Measurements from ENCODE around the gene PIK3CA. TPM values are rescaled to one million over a fixed set of nuclear protein-coding genes. Genes with fewer than 3 reads are reported as not detected.

The PIK3CA gene
- total RNA-seq, 1 donor from 2014 or later = 30.6 TPM

- intact Hi-C loops (cut with DNase I) = no loop called here
Measured at GRCh38 chr3:179264449-179264848, 116.3 kb downstream of the PIK3CA start.

GRCh38 chr3:179265092-179265491 lies 116.9 kb downstream of the PIK3CA start:
- no peak for TF ChIP-seq CTCF (IDR thresholded peaks at IDR 0.05)
- no peak overlapping the region for H3K4me3 ChIP-seq
- no peaks in the 10 kb centered on the region for H3K9me3 ChIP-seq
- H3K36me3 ChIP-seq = no peaks in the 10 kb centered on the region
- intact Hi-C loops (cut with DNase I) = no loop called here
- ATAC-seq (no peak), DNase-seq (no peak)
- H3K4me1 ChIP-seq = peaks cover 6% of the 10 kb centered on the region
- H3K27ac ChIP-seq = no peak overlapping the region
- H3K27me3 ChIP-seq = no peaks in the 10 kb centered on the region

More at GRCh38 chr3:179264449-179264848, 116.3 kb downstream of the PIK3CA start:
- H3K4me3 ChIP-seq = no peak overlapping the region
- no peaks in the 10 kb centered on the region for H3K36me3 ChIP-seq
- H3K27ac ChIP-seq = no peak overlapping the region
- no peaks in the 10 kb centered on the region for H3K9me3 ChIP-seq
- TF ChIP-seq CTCF (IDR thresholded peaks at IDR 0.05) = no peak
- H3K4me1 ChIP-seq = peaks cover 6% of the 10 kb centered on the region
- DNase-seq = no peak
- ATAC-seq = no peak
- no peaks in the 10 kb centered on the region for H3K27me3 ChIP-seq

- no peaks in the 10 kb centered on the region for H3K27me3 ChIP-seq
- H3K27ac ChIP-seq = no peak overlapping the region
- DNase-seq (no peak), ATAC-seq (no peak)
- H3K9me3 ChIP-seq = no peaks in the 10 kb centered on the region
- no peaks in the 10 kb centered on the region for H3K36me3 ChIP-seq
- no peak for TF ChIP-seq CTCF (IDR thresholded peaks at IDR 0.05)
- H3K4me1 ChIP-seq = peaks cover 6% of the 10 kb centered on the region
- intact Hi-C loops (cut with DNase I) = no loop called here
- H3K4me3 ChIP-seq = no peak overlapping the region
Measured at GRCh38 chr3:179265875-179266274, 117.7 kb downstream of the PIK3CA start.

GRCh38 chr3:179266701-179267211 lies 118.6 kb downstream of the PIK3CA start:
- no peak for TF ChIP-seq CTCF (IDR thresholded peaks at IDR 0.05)
- Histone ChIP-seq H3K9me3 (no peaks in the 10 kb centered on the region), H3K4me3 (no peak overlapping the region), H3K36me3 (no peaks in the 10 kb centered on the region), H3K27me3 (no peaks in the 10 kb centered on the region), H3K4me1 (peaks cover 3% of the 10 kb centered on the region), H3K27ac (no peak overlapping the region)
- ATAC-seq = no peak
- intact Hi-C loops (cut with DNase I) = no loop called here
- DNase-seq = no peak

- H3K4me1 ChIP-seq = no peaks in the 10 kb centered on the region
- H3K27me3 ChIP-seq = no peaks in the 10 kb centered on the region
- no peak for TF ChIP-seq CTCF (IDR thresholded peaks at IDR 0.05)
- no peak for ATAC-seq
- no peaks in the 10 kb centered on the region for H3K36me3 ChIP-seq
- no peak overlapping the region for H3K4me3 ChIP-seq
- intact Hi-C loops (cut with DNase I) = no loop called here
- no peak for DNase-seq
- H3K9me3 ChIP-seq = no peaks in the 10 kb centered on the region
- no peak overlapping the region for H3K27ac ChIP-seq
Measured at GRCh38 chr3:179268400-179269051, 120.4 kb downstream of the PIK3CA start.
